GM12878 (cell line): Measurements from ENCODE around the gene NPB. TPM values are rescaled to one million over a fixed set of nuclear protein-coding genes. Genes with fewer than 3 reads are reported as not detected.

Experiments
- ATAC-seq: fragments of 200-7000 bp; cut with Tn5 transposase; 3 replicates; pipeline ENCODE4 v1.9.1; 2020; ENCODE audit warnings: mild to moderate bottlenecking, moderate library complexity
- BruUV-seq: library from RNA; stranded (reverse); fragments of 400-500 nt; replicated peaks from 2 replicates; lab custom pipeline; 2021; lab: Mats Ljungman, UMichigan
- CTCF ChIA-PET: fragments of 300-600 bp; sonication (Branson Sonifier 250); formaldehyde crosslinking; extraction: SDS; loops from one replicate; lab custom pipeline; 2021; ENCODE audit warnings: inconsistent platforms; lab: Yijun Ruan, JAX
- POLR2A ChIA-PET: fragments of 350-600 bp; formaldehyde crosslinking; extraction: SDS; loops from one replicate; lab custom pipeline; 2021; ENCODE audit warnings: inconsistent platforms; lab: Charles Lee
- RAD21 ChIA-PET: fragments of 300-600 bp; sonication (Branson Sonifier 250); formaldehyde crosslinking; loops from one replicate; lab custom pipeline; 2023; ENCODE audit warnings: antibody characterized with exemption; ENCODE audit not compliant: unreplicated experiment; lab: Charles Lee
- SMC1A ChIA-PET: fragments of 300-600 bp; sonication (Branson Sonifier 250); formaldehyde crosslinking; loops from one replicate; lab custom pipeline; 2023; ENCODE audit not compliant: unreplicated experiment, uncharacterized antibody; lab: Charles Lee
- DNase-seq: peaks from one replicate; pipeline ENCODE4 v3.0.0-alpha.2; 2011; ENCODE audit warnings: low read depth, low spot score
- FAIRE-seq: peaks from 3 replicates; lab custom pipeline; 2011; peaks lifted over from hg19 to GRCh38; lab: Jason Lieb, UNC
- H2AFZ ChIP-seq: 2 replicates; pipeline ENCODE4 v1.6.0; 2011; ENCODE audit warnings: low read depth, low read length, control low read depth; ENCODE audit not compliant: control insufficient read depth
- H3K27ac ChIP-seq: 2 replicates; pipeline ENCODE4 v1.5.1; 2011; ENCODE audit warnings: control low read depth; ENCODE audit not compliant: control insufficient read depth, insufficient read depth
- H3K27me3 ChIP-seq, 2 experiments: replicated peaks in 1 of 2; 2 replicates each; pipeline versions ENCODE4 v1.6.0 to v1.6.1; 2011; ENCODE audit warnings: low read length in 1 of 2; ENCODE audit not compliant: control insufficient read depth in 2 of 2, insufficient read depth in 2 of 2
- H3K36me3 ChIP-seq, 2 experiments: 2 replicates each; pipeline ENCODE4 v1.5.1; 2011; ENCODE audit warnings: low read length in 1 of 2; ENCODE audit not compliant: control insufficient read depth in 2 of 2, insufficient read depth in 2 of 2
- H3K4me1 ChIP-seq: 2 replicates; pipeline ENCODE4 v1.6.1; 2011; ENCODE audit warnings: mild to moderate bottlenecking, low read length, moderate library complexity, mixed read lengths; ENCODE audit not compliant: control insufficient read depth, insufficient read depth
- H3K4me2 ChIP-seq: 2 replicates; pipeline ENCODE4 v1.6.0; 2011; ENCODE audit warnings: control low read depth; ENCODE audit not compliant: control insufficient read depth, insufficient read depth
- H3K4me3 ChIP-seq: fragments of 200-600 bp; sonication (generic); 2 replicates; pipeline ENCODE4 v1.5.1; 2016
- H3K79me2 ChIP-seq: 2 replicates; pipeline ENCODE4 v1.6.0; 2011; ENCODE audit warnings: low read length; ENCODE audit not compliant: control insufficient read depth, insufficient read depth
- H3K9ac ChIP-seq: 2 replicates; pipeline ENCODE4 v1.8.0; 2011; ENCODE audit warnings: low read length, control low read depth, mixed read lengths; ENCODE audit not compliant: control insufficient read depth, insufficient read depth
- H3K9me3 ChIP-seq: replicated peaks from 3 replicates; pipeline ENCODE4 v1.5.1; 2011; ENCODE audit warnings: mild to moderate bottlenecking, low read length; ENCODE audit not compliant: control insufficient read depth, insufficient read depth
- H4K20me1 ChIP-seq: 2 replicates; pipeline ENCODE4 v1.6.0; 2011; ENCODE audit not compliant: control insufficient read depth, insufficient read depth
- BMI1 ChIP-seq: fragments of 450-650 bp; IDR thresholded peaks from 2 replicates; pipeline ENCODE4 v1.6.1; 2016; ENCODE audit warnings: mild to moderate bottlenecking, moderate library complexity, borderline replicate concordance
- CHD4 ChIP-seq: fragments of 200-600 bp; sonication (generic); IDR thresholded peaks from 2 replicates; pipeline ENCODE4 v1.6.1; 2016; ENCODE audit warnings: mild to moderate bottlenecking
- EP300 ChIP-seq, 2 experiments: fragments of 150-350 bp in 1 of 2; IDR thresholded peaks; 2 replicates each; pipeline ENCODE4 v1.6.1; 2011 to 2012; ENCODE audit warnings: low read depth in 2 of 2, low read length in 2 of 2, borderline replicate concordance in 1 of 2, improper control_type of control experiment in 1 of 2, inconsistent platforms in 1 of 2; ENCODE audit not compliant: control insufficient read depth in 1 of 2
- NR2C1 ChIP-seq: fragments of 450-650 bp; IDR thresholded peaks from 2 replicates; pipeline ENCODE4 v1.6.1; 2017; ENCODE audit warnings: antibody characterized with exemption, mild to moderate bottlenecking, moderate library complexity
- RAD51 ChIP-seq: fragments of 450-650 bp; IDR thresholded peaks from 2 replicates; pipeline ENCODE4 v1.6.1; 2016; ENCODE audit warnings: moderate library complexity, mild to moderate bottlenecking, inconsistent platforms
- RBBP5 ChIP-seq: fragments of 200-600 bp; sonication (generic); conservative IDR thresholded peaks from 2 replicates; pipeline ENCODE4 v1.6.1; 2016
- SIX5 ChIP-seq: IDR thresholded peaks from 2 replicates; pipeline ENCODE4 v1.6.1; 2011; ENCODE audit warnings: mild to moderate bottlenecking, low read depth, low read length, moderate library complexity; ENCODE audit not compliant: severe bottlenecking
- SP1 ChIP-seq: IDR thresholded peaks from one replicate; pipeline ENCODE4 v1.6.1; 2011; ENCODE audit warnings: low read depth, low read length
- SREBF1 ChIP-seq: IDR thresholded peaks from 2 replicates; pipeline ENCODE4 v1.6.1; 2012; ENCODE audit warnings: mild to moderate bottlenecking, low read length
- WGBS: methylation state at CpG from one replicate; pipeline ENCODE4 v1.1.6; 2016; ENCODE audit warnings: low lambda C conversion rate; ENCODE audit not compliant: insufficient replicate concordance, insufficient coverage; ENCODE audit errors: missing lambda C conversion rate; 5-methylcytosine and 5-hydroxymethylcytosine counted together
- in situ Hi-C: fragments of 300-500 bp; cut with MboI; formaldehyde crosslinking; loops from 9 replicates; pipeline ENCODE4 v1.14.3; 2018; ENCODE audit warnings: mixed read lengths
- intact Hi-C: fragments of 100-400 bp; cut with micrococcal nuclease; formaldehyde crosslinking; loops from one replicate; pipeline ENCODE4 v1.14.2; 2022; ENCODE audit not compliant: unreplicated experiment
- polyA plus RNA-seq, 11 experiments: library from polyadenylated mRNA; depleted of rRNA in 4 of 11; unstranded in 6 of 11; stranded (reverse) in 5 of 11; fragments of >200 nt; fragmentation: Nextera tagmentation in 4 of 11; fragmentation: Illumina TruSeq in 1 of 11; extraction: Ambion mirVana in 4 of 11; extraction: Trizol in 1 of 11; gene quantifications; 1 replicate in 1 of 11; 2 replicates in 10 of 11; pipeline versions ENCODE4 v1.2.1 to v1.2.3, GENCODE V29; 2011 to 2016; ENCODE audit warnings: inconsistent platforms in 2 of 11, missing spikeins in 2 of 11, low read depth in 1 of 11
- total RNA-seq, 4 experiments: library from RNA; depleted of rRNA in 3 of 4; stranded (reverse); fragments of >200 nt in 3 of 4; fragmentation: Illumina TruSeq in 1 of 4; extraction: Trizol in 1 of 4; gene quantifications; 2 replicates each; pipeline versions ENCODE4 v1.2.1 to v1.2.3, GENCODE V29; 2013 to 2021
- TF ChIP-seq, protein P1 (sequence below): fragments of 150-350 bp; IDR thresholded peaks from 2 replicates; pipeline ENCODE4 v1.6.1; 2014; ENCODE audit warnings: mild to moderate bottlenecking, low read depth, low read length

Gene NPB
- total and polyA plus RNA-seq, 10 of the 15 experiments (the other 5 are each of a cell fraction or from before 2014, with no cell fraction given), result 0.03 to 0.40 (median 0.15) TPM; not detected in 2

DNA sequence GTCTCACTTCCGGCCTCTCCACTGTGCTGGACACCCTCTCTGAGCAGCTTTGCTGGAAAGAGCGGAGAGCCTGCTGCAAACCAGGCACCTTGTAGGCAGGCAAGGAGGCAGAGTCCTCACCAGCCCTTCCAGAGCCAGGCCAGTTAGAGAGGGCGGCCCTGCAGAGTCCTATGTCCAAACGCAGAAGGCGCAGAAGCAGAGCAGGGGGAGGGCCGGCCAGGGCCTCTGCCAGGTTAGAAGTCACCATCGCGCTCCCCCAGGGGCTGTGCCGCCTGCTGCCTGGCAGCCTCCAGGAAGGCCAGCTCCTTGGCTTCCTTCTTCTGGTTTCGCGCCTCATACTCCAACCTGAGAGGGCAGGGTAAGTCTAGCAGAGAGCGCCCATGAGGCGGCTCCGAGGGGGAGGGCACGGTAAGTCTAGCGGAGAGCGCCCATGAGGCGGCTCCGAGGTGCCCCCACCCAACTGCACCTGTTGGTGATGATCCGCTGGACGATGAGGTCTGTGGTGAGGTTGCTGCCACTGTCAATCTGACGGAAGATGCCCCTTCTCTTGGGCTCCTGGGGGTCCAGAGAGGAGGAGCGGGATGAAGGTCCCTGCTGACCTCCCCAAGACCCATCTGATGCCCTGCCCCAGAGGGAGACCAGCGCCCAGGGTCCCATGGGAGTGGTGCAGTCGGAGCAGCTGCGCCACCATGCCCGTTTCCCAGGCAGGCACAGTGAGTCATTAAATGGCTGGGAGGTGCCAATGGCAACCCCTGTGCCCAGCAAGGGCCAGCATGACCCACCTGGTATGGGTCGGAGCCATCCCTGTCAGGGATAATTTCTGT is 2.8 kb downstream of the NPB start:
- Histone ChIP-seq H3K4me2 (no peak overlapping the region), H4K20me1 (no peaks in the 10 kb centered on the region), H3K9ac (no peak overlapping the region), H3K4me3 (no peak overlapping the region), H3K4me1 (no peaks in the 10 kb centered on the region), H3K36me3 (peaks cover 3 to 4% of the 10 kb centered on the region in 2 experiments; a peak in 3 of 4 replicates), H2AFZ (no peak overlapping the region), H3K9me3 (no peaks in the 10 kb centered on the region), H3K27me3 (no peaks in the 10 kb centered on the region; a peak in 1 of 4 replicates), H3K79me2 (peaks cover 3% of the 10 kb centered on the region), H3K27ac (no peak overlapping the region)
- POLR2A ChIA-PET, result no interaction called here
- no peak for TF ChIP-seq CHD4
- no peak for TF ChIP-seq EP300 (IDR thresholded peaks at IDR 0.05; ENCODE audit: borderline replicate concordance in 1 of 2, control insufficient read depth in 1 of 2, low read depth in 2 of 2, low read length in 2 of 2)
- no peak for TF ChIP-seq SP1
- TF ChIP-seq RBBP5, result no peak
- TF ChIP-seq, protein P1, sequence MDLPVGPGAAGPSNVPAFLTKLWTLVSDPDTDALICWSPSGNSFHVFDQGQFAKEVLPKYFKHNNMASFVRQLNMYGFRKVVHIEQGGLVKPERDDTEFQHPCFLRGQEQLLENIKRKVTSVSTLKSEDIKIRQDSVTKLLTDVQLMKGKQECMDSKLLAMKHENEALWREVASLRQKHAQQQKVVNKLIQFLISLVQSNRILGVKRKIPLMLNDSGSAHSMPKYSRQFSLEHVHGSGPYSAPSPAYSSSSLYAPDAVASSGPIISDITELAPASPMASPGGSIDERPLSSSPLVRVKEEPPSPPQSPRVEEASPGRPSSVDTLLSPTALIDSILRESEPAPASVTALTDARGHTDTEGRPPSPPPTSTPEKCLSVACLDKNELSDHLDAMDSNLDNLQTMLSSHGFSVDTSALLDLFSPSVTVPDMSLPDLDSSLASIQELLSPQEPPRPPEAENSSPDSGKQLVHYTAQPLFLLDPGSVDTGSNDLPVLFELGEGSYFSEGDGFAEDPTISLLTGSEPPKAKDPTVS, result no peak
- TF ChIP-seq NR2C1, result no peak
- no peak for TF ChIP-seq SIX5
- no peak for TF ChIP-seq BMI1
- TF ChIP-seq RAD51, result no peak
- no peak for TF ChIP-seq SREBF1
- FAIRE-seq (no peak), DNase-seq (no peak), ATAC-seq (no peak)
- CTCF ChIA-PET, result no interaction called here
- intact Hi-C loops (no loop called here), in situ Hi-C loops (no loop called here)
- SMC1A ChIA-PET, result no interaction called here
- WGBS, result 93% methylated on average over 24 of the region's 28 CpGs
- no TSS peak for BruUV-seq
- RAD21 ChIA-PET, result no interaction called here
